ENCODE data around the gene DVL1.

DVL1 gene

GRCh38 chr1:1294250-1294890 is 54.8 kb downstream of the DVL1 start:
- no peak for DNase-seq

- DNase-seq = no peak
Measured at GRCh38 chr1:1293263-1294249, 55.7 kb downstream of the DVL1 start.

GRCh38 chr1:1292851-1293250 is 56.4 kb downstream of the DVL1 start:
- DNase-seq = no peak

- DNase-seq = no peak
Measured at GRCh38 chr1:1292442-1292779, 56.8 kb downstream of the DVL1 start.

- DNase-seq = no peak
Measured at GRCh38 chr1:1291548-1292441, 57.4 kb downstream of the DVL1 start.

- no peak for DNase-seq
Measured at GRCh38 chr1:1291023-1291528, 58.1 kb downstream of the DVL1 start.

GRCh38 chr1:1290238-1290731 is 58.9 kb downstream of the DVL1 start:
- DNase-seq = no peak

- no peak for DNase-seq
Measured at GRCh38 chr1:1287288-1288110, 61.7 kb downstream of the DVL1 start.

- DNase-seq = no peak
Measured at GRCh38 chr1:1286313-1287261, 62.6 kb downstream of the DVL1 start.

GRCh38 chr1:1285611-1286311 is 63.5 kb downstream of the DVL1 start:
- no peak for DNase-seq

All from KG1 (cell line).